ENCODE data around the gene PDLIM1.

PDLIM1 gene

DNA sequence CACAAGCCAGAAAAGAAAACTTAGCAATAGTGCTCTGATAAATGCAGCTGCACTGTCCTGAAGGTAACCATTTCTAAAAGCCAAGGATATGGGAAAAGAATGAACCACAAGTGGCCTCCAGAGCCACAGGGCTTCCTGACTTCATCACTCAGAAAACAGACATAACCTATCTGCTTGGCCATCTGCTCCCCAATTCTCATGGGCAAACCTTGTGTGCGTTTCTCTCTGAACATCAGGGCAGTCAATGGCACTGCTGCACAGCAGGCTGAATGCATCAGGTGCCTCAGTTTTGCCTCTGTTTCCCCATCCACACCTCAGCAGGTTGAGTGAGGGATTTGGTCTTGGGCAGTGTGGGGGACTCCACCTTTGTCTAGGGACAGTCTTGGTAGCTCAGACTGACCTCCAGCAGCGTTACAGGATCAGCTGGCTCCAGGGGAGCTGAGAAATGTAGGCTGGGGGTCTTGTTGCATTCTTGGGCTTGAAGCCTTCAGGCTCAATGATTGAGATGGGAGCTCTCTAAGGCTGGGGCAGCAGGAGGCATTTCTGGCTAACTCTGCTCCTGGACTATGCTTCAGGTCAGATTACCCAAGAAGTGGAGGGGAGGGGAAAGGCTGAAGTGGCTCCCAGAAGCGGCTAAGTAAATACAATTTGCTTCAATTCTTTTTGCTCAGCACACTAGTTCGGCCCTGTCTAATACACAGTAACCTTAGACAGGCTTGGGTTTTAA, 23.6 kb upstream of the PDLIM1 start:
- DNase-seq, result no peak

- DNase-seq, result no peak
These were observed 22.2 kb upstream of the PDLIM1 start for GRCh38 chr10:95312986-95313495.

DNA sequence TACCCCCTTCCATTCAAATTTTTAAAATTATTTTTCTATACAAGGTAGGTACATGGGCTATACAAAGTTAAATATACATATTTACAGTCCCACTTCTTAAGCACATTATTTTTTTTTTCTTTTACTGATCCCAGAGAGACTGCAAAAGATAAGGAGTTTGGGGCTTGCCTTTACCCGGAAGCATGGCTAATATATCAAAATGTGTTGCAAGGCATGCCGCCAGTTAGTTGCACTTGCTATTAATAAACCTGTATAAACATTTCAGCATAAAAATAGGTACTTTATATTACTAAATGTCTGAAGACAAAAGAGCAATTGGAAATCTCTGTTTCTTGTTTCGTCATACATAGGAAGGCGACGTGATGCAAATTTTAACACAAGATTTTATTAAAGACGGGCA, 21.5 kb upstream of the PDLIM1 start:
- DNase-seq, result no peak

- no peak for DNase-seq
These were observed 19.2 kb upstream of the PDLIM1 start for GRCh38 chr10:95309958-95310357.

DNA sequence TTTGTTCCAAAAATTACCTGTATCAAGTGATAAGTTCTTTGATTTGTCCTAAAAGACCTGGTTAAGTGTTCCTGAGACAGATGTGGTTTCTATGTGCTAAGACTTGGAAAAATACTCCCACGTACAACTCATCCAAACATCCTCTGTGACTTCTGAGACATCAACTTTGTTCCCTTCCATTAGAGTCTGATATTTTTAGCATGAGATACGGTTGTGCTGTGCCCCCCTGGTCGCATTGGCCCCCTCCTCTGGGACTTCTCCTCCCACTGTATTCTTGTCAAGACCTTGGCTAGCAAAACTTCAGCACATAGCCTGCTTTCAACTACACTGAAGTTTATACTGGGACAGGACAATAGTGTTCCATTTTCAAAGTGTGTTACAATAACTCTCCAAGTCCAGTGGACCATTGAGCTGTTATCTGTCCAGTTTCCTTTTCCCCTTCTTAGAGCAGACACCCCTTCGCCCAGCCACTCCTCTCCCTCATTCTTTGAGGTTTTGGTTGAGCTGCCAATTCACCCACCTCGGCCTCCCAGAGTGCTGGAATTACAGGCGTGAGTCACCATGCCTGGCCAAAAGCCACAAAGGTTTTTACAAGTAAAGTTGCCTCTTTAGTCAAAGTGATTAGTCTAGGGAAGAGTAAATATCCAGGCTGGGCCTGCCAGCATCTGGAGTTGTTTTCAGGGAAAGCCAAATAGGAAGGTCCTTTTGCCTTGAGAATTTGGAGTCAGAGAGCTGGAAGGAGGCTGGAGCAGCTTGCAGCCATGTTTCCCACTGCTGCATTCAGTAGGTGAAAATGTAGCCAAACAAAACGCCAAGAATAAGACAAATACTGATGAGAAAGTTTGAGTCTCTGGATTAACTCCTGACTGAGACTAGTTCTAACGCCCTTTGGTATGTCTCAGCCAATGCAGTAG, 17.8 kb upstream of the PDLIM1 start:
- no peak for DNase-seq

- no peak for DNase-seq
These were observed 16.0 kb upstream of the PDLIM1 start for GRCh38 chr10:95306851-95307250.

DNA sequence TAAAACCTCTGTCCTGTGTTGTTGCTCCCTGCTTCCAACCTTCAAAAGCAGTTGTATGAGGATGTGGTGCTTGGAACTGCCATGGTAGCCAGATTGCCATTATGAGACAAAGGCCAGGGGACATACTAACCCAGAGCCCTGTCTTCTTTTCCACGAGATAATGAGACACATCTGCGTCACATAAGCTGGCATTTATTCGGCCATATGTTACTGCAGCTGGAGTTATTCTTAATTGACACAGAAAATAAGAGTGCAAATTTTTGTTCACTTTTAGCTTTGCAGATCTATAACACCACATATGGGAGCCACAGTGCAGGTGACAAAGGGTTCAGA, 15.5 kb upstream of the PDLIM1 start:
- no peak for DNase-seq

DNA sequence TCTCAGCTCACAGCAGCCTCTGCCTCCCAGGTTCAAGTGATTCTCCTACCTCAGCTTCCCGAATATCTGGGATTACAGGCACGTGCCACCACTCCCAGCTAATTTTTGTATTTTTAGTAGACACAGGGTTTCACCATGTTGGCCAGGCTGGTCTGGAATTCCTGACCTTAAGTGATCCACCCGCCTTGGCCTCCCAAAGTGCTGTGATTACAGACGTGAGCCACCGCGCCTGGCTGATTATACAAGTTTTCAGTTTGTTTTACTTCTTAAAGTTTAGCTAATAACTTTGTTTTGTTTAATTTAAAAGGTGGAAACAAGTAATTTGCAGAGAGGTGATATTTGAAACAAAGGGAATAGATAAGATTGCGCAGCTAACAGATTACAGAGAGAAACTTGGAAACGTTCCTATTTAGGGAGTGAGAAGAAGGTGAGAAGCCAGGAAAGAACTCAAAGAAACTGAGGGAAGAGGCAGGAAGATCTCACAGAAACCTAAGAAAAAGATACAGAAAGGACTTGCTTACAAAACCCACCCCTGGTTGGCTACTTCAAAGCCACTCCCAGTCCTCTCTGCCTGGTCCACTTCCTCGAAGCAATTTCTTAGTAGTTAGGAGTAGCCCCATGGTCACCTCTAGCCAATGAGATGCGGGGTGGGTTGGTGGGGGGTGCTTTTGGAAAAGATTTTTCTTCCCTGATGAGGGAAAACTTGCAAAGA, 15.0 kb upstream of the PDLIM1 start:
- DNase-seq, result no peak

DNA sequence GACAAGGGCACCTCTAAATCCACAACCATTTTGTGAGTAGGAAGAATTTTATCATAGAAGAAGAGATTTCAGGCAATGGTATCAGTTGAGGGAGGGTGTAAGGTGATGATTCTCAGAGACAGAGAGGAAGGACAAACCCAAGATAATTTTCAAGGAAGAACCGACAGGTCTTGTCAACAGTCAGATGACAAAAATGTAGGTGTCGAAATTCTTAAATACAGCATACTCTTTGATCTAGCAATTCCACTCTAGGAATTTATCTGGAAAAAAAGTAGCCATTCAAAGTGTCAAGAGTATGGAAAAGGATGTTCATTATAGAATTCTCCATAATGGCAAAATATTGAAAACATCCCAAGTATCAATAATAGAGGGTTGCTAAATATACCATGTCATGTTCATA, 14.2 kb upstream of the PDLIM1 start:
- no peak for DNase-seq

DNA sequence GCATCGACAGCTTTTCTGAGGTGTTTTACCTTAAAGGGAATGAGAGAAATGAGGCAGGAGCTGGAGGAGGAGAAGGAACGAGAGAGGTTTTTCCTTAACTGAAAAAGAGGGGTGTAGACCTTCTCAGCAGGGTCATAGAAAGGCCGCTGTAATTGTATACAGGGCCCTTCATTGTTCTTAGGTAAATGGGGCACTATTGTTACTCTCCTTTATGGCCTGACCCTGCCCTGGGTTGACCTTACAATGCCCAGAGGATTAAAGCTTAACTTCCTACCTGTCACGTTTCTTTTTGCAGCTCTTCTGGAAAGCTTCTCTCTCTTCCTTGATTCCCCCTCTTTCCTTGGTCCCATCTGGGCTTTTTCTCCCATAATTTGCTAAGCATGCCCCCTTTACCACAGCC, 13.7 kb upstream of the PDLIM1 start:
- no peak for DNase-seq

GRCh38 chr10:95303950-95304349, 13.1 kb upstream of the PDLIM1 start:
- no peak for DNase-seq

DNA sequence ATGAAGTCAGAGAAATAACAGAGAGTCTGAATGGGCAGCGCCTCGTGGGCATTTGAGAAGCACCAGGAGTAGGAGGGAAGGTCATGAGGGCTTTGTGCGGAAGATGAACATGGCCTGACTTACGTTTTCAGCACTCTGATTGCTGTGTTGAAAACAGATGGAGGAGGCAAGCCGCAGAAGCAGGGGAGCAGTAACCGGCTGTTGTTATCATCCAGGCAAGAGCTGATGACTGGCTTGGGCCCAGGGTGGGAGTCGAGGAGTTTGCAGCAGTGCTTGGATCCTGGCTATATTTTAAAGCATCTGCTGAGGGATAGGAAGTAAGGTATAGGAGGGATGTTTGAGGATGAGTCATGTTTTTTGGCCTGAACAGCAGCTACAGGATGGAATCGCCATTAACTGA, 12.7 kb upstream of the PDLIM1 start:
- DNase-seq, result no peak

- DNase-seq, result no peak
These were observed 9.3 kb upstream of the PDLIM1 start for GRCh38 chr10:95300022-95300539.

GRCh38 chr10:95297402-95297801, 6.6 kb upstream of the PDLIM1 start:
- DNase-seq, result no peak

- no peak for DNase-seq
These were observed 6.0 kb upstream of the PDLIM1 start for GRCh38 chr10:95296764-95297163.

- DNase-seq, result no peak
These were observed 4.4 kb upstream of the PDLIM1 start for GRCh38 chr10:95295031-95295755.

DNA sequence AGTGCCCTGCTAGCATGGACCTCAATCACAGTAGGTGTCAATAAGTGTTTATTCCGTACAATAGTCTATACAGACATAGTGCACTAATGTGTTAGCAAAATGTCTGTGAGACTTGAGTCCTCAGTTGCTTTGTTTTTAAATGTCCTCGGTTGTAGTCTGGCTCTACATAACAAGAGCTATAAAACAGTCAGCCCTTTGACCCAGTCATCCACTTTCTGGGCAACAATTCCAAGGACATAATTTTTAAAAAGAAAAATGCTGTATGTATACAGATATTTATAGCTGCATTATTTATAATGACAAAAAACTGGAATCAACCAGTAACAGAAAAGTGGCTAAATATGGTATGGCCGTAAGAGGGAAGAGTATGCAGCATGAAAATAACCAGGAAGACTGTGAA, 2.8 kb upstream of the PDLIM1 start:
- no peak for DNase-seq

GRCh38 chr10:95291365-95292039, 699 bp upstream of the PDLIM1 start:
- DNase-seq, result no peak

DNA sequence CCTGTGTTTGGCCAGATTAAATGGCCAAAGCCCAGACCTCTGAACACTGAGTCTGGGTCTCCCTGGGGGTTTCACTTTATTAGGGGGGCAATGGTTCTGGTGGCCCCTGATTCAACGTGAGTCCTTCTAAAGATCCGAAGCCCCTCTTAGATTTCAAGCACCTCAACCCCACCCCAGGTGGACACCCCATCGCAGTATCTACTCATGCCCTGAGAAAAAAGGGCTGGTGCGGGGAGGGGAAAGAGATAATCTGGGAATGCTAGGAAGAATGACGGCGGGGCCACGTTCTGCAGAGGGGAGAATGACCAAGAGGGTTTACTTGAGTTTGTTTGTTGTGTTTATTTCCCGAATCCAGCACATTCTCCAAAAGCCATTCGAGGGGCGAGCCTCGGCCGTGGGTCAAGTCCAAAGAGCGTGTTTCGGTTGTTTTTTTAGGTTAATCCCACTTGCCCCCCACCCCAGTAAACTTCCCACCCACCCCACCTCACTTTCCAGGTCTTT, 832 bp downstream of the PDLIM1 start:
- no peak for DNase-seq

DNA sequence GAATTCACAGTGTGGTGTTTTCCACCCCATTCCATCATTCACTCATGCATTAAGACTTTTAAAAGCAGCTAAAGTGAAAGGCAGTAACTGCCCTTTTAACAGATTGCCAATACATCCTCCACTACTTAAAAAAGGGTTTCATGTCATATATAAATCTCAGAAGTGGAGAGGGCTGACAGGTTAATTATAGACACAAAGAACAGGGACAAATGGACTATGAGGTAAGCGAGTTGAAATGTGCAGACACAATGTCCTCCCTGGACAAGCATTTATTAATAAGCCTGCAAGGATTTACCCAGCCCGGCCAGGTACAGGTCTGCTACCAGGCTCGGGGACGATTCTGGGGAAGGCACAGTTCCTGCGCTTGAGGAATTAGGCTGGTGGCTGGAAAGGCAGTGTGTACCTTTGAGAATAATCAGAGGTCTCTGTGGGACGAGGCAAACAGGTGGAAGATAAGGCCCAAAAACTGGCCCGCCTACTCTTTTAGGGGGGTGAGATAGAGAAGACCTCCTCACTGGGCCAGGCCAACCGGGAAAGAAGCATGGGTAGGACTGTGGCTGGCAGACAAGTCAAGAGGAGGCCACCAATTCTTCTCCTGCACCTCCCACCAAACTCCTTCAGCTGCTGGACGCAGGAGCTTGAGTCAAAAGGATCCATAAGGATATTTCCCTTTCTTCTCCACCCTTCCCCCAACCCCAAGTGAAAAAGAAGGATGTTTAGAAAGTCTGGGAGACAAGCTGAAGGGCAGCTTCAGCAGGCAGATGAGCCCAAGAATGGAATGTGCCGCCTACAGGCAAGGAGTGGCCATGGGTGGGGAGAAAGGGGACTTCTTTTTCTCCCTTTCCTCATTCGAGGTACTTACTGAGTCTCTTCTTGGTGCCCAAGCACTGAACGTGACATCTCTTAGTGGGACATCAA, 1.5 kb downstream of the PDLIM1 start:
- DNase-seq, result no peak

DNA sequence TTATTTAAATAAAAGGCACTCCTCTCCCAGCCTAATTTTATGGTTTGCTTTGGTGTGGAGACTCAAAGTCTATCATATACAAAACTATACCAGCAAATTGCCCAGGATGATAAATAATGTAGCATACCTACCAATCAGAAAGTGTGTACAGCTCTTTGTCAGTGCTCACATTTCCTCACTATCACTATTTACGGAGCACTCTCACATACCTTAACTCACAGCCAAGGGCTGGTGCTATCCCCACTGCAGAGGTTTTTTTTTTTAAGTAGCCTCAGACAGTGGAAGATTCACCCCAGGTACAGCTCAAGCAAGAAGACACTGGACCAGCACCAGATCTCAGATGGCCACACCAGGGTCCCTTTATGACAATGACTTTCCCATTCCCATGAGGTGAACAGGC, 2.5 kb downstream of the PDLIM1 start:
- DNase-seq, result no peak
